ENCODE results near the gene C1QTNF12.

- TF ChIP-seq EZH2 (IDR thresholded peaks at IDR 0.05; ENCODE audit: insufficient read depth, poor library complexity, severe bottlenecking) (no peak), EZH2phosphoT487 (IDR thresholded peaks at IDR 0.05; ENCODE audit: insufficient read depth, low read depth) (no peak)
Observed at GRCh38 chr1:1215080-1215676, 31.3 kb downstream of the C1QTNF12 start.

Data from GM23248 (cell line).